ENCODE results near the gene GLP1R.

- TF ChIP-seq CTCF (optimal IDR thresholded peaks at IDR 0.05 in 1 of 3, IDR thresholded peaks at IDR 0.05 in 1 of 3, conservative IDR thresholded peaks at IDR 0.05 in 1 of 3; ENCODE audit: extremely low read depth in 1 of 3, insufficient read depth in 2 of 3, low read length in 3 of 3) (no peak), EZH2 (IDR thresholded peaks at IDR 0.05; ENCODE audit: low read length) (no peak)
Observed at GRCh38 chr6:39108041-39108839, 59.7 kb downstream of the GLP1R start.

Data from keratinocyte (primary cell).